ENCODE results near the gene MEGF11. TPM values are rescaled to one million over a fixed set of nuclear protein-coding genes. Genes with fewer than 3 reads are reported as not detected.

The MEGF11 gene
- total RNA-seq, 1 donor from 2014 or later: not detected

- no peak for ATAC-seq (ENCODE audit: poor library complexity)
- intact Hi-C loops (cut with DNase I): no loop called here
- no peak for DNase-seq
Observed at GRCh38 chr15:65960586-65960985, 293.0 kb downstream of the MEGF11 start.

DNA sequence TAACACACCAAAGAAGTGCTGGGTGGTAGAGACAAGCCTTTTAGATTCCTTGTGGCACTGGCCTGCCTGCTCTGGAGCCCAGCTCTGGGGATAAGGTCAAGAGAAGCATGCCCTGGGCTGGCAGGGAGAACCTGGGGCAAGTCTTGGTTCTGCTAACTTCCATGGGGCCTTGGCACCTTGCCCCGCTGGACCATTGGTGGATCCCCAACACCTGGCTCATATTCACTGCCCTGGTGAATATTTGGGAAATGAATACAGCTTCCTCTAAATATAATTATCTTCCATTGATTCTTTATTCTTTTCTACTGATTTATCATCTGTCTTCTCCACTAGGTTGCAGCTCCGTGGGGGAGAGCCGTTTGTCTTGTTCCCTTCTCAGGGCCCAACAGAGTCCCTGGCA, 294.7 kb downstream of the MEGF11 start:
- no peak for DNase-seq
- ATAC-seq (ENCODE audit: poor library complexity): no peak
- intact Hi-C loops (cut with DNase I): no loop called here

- intact Hi-C loops (cut with DNase I): no loop called here
- no peak for ATAC-seq (ENCODE audit: poor library complexity)
- DNase-seq: no peak
Observed at GRCh38 chr15:65957451-65957850, 296.1 kb downstream of the MEGF11 start.

GRCh38 chr15:65956899-65957298, 296.7 kb downstream of the MEGF11 start:
- DNase-seq: no peak
- intact Hi-C loops (cut with DNase I): no loop called here
- no peak for ATAC-seq (ENCODE audit: poor library complexity)

DNA sequence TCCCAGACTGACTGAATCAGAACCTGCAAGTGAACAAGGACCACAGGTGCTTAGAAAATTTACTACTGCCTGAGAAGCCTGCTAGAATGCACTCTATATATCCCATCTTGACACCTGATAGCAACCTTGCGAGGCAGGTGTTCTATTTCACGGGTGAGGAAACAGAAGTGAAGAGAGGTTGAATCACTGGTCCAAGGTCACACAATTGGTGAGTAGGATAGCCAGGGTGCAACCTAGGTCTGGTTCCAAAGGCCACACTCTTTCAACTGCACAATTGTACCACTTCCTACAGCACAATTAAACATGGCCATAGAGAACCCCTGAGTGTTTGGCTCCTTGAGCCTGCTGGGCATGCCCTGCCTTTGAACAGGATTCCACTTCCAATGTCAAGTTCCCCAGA, 297.2 kb downstream of the MEGF11 start:
- DNase-seq (no peak), ATAC-seq (ENCODE audit: poor library complexity) (no peak)
- intact Hi-C loops (cut with DNase I): no loop called here

- ATAC-seq (ENCODE audit: poor library complexity) (no peak), DNase-seq (no peak)
- intact Hi-C loops (cut with DNase I): no loop called here
Observed at GRCh38 chr15:65954289-65954741, 299.2 kb downstream of the MEGF11 start.

DNA sequence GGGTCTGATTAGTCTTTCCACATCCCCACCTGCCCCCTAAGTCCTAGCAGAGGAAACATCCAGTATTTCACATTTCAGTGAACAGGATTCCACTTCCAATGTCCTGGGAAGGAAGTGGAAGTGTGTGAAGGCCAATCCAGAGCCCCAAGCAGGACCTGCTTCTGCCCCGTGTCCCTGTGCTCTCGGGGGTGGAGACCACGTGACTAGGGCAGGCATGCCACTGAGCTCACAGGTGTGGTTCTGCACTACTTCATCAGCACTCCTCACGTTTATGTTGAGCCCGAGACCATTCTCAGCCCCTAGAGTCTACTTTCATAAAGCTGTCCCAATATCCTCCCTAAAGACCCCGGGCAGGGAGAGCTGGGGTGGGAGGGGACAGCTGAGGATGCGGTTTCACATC, 299.9 kb downstream of the MEGF11 start:
- ATAC-seq (ENCODE audit: poor library complexity) (no peak), DNase-seq (no peak)
- intact Hi-C loops (cut with DNase I): no loop called here

- no peak for ATAC-seq (ENCODE audit: poor library complexity)
- peak; percentile 43 for DNase-seq
- intact Hi-C loops (cut with DNase I): no loop called here
Observed at GRCh38 chr15:65952391-65953053, 301.0 kb downstream of the MEGF11 start.

DNA sequence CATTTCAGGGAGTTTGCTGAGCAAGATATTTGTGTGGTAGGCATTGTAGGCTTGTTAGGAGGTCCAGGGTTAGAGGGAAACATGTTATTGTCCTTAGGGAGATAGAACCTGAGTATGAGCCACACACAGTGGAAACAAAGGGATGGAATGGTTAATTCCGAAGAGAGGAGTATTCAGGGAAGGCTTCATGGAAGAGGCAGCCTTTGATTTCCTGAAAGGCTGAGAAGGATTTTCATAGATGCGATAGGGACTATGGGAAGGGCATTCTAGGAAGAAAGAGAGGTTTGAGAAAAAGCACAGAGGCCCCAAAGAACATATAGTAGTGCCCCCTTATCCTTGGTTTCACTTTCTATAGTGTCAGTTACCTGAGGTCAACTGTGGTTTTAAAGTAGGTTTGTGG, 302.5 kb downstream of the MEGF11 start:
- DNase-seq: no peak
- intact Hi-C loops (cut with DNase I): no loop called here
- no peak for ATAC-seq (ENCODE audit: poor library complexity)

GRCh38 chr15:65949491-65949890, 304.1 kb downstream of the MEGF11 start:
- ATAC-seq (ENCODE audit: poor library complexity) (no peak), DNase-seq (no peak)
- intact Hi-C loops (cut with DNase I): no loop called here

DNA sequence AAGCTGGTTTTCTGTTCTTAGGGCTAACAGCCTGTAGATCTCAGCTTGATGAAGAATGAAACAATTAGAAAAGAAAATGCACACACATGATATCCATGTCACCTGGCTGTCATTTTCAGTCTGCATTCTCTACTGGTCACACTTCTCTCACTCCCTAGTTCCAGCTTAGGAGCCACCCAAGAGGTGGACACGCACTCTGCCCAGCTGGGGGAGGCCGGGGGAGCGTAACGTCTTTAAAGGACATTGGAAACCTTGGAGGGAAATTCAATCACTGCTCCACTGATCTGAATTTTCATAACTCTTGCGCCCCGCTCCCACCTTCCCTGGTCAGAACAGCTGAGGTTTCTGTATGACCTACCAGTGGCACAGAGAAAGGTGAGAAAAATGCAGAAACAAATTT, 304.5 kb downstream of the MEGF11 start:
- ATAC-seq (ENCODE audit: poor library complexity): no peak
- intact Hi-C loops (cut with DNase I): no loop called here
- no peak for DNase-seq

DNA sequence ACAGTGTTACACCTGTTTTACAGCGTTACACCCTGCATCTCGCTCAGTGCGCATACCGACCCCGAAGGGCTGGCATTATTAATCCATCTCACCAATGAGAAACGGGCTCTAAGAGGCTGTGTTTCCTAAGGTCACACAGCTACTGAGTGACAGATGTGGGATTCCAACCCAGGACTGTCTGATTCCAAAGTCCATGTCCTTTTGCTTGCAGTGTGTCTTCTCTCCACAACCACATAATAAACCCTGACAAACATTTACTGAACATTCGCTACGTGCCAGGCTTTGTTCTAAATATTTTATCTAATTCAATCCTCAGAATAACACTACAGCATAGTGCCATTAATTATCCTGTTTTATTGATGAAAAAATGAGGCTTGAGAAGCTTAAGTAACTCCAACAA, 305.2 kb downstream of the MEGF11 start:
- intact Hi-C loops (cut with DNase I): no loop called here
- ATAC-seq (ENCODE audit: poor library complexity) (no peak), DNase-seq (no peak)

GRCh38 chr15:65947041-65947440, 306.5 kb downstream of the MEGF11 start:
- intact Hi-C loops (cut with DNase I): no loop called here
- ATAC-seq (ENCODE audit: poor library complexity) (no peak), DNase-seq (no peak)

GRCh38 chr15:65945616-65946015, 307.9 kb downstream of the MEGF11 start:
- ATAC-seq (ENCODE audit: poor library complexity) (no peak), DNase-seq (no peak)
- intact Hi-C loops (cut with DNase I): no loop called here

- intact Hi-C loops (cut with DNase I): no loop called here
- ATAC-seq (ENCODE audit: poor library complexity): no peak
- no peak for DNase-seq
Observed at GRCh38 chr15:65944404-65944803, 309.1 kb downstream of the MEGF11 start.

DNA sequence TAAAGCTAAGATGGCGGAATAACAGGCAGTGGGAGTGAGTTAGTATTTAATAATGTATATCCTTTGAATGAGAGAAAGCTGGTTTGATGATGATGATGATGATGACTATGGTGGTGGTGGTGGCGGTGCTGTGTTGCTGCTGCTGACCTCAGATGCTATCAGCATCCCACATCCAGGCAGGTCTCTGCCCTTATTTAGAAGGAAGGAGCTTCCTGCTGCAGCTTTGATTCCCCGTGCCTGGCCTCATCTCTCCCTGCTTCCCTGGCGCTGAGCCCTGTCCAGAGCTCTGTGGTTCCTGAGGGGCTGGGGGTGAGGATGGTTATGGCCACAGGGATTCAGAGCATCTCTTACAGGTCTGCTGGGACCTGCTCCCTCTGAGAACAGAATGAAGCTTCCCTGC, 311.1 kb downstream of the MEGF11 start:
- DNase-seq: no peak
- ATAC-seq (ENCODE audit: poor library complexity): no peak
- intact Hi-C loops (cut with DNase I): no loop called here

DNA sequence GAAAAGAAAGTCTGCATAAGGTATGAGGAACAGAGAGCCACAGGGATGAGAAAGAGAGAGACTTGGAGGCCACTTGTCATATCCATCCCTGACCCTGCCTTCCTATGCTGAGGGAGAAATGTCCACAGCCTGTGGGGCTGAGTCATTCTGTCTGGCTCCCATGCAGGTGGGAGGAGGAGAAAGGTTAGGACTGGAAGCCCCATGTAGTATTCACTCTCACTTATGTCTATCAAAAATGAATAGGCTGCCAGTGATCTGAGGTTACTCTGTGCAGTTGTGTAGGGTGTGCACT, 313.0 kb downstream of the MEGF11 start:
- no peak for DNase-seq
- peak; percentile 54 for ATAC-seq (ENCODE audit: poor library complexity)
- intact Hi-C loops (cut with DNase I): no loop called here

- DNase-seq: peak; percentile 59
- intact Hi-C loops (cut with DNase I): no loop called here
- peak; percentile 81 for ATAC-seq (ENCODE audit: poor library complexity)
Observed at GRCh38 chr15:65939901-65940617, 313.5 kb downstream of the MEGF11 start.

DNA sequence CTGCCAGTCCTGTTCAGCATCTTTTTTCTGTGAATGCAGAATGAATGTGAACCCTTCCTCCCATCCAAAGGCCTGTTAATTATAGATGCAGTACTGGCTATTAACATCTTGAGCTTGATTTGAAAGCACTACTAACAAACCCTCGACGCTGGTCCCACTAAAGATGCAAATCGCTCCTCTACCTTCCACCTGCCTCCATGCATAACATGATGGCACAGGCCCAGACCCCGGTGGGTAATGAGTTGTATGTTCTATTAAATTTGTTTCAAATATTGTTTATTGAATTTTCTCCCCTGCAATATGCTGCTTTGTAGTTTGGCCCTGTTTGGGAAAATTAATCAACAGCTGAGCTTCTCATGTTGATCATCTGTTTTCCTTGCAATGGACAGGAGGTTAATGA, 314.9 kb downstream of the MEGF11 start:
- intact Hi-C loops (cut with DNase I): no loop called here
- ATAC-seq (ENCODE audit: poor library complexity) (no peak), DNase-seq (no peak)

DNA sequence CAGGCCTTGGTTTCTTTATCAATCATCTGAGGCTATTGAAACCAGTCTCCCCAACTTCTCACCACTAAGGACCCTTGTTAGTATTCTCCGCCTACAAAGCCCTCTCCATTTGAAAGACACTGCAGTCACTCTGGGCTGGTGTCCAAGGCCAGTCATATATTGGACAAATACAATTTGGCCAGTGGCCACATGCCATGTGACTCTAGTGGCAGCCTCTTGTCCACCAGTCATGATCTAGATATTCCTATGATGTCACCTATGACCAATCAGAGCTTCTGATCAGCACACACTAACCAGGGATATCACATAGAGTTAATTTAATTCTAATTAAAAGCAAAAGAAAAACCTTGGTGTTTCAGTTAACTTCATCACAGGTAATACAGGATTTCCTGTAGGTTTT, 316.1 kb downstream of the MEGF11 start:
- DNase-seq: no peak
- ATAC-seq (ENCODE audit: poor library complexity): no peak

DNA sequence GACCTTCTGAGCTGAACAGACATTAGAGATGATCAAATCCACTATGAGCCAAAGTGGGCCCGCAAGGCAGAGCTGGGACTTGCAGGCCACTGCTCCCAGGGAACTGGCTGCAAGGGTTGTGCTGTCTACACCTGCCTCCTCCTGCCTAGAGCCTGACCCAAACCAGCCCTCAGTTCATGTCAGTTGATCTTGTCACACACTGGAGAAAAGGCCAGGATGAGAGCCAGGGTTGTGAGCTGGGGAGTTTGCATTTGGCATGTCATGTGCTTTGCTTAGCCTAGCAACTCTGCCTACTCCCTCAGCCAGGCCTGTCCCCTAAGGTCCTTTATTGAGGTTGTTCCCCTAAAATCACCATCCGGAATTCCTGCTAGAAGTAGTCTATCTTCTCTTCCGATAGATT, 316.5 kb downstream of the MEGF11 start:
- intact Hi-C loops (cut with DNase I): no loop called here
- DNase-seq: no peak
- peak; percentile 60 for ATAC-seq (ENCODE audit: poor library complexity)

More for the DNA sequence above, 316.1 kb downstream of the MEGF11 start:
- intact Hi-C loops (cut with DNase I): no loop called here

Measured in Right ventricle myocardium superior (tissue), 1 donor.